ENCODE results near the gene GCC2.

- TF ChIP-seq CTCF (IDR thresholded peaks at IDR 0.05; ENCODE audit: insufficient read depth, low read length, poor library complexity, severe bottlenecking) (no peak), EZH2phosphoT487 (conservative IDR thresholded peaks at IDR 0.05; ENCODE audit: low read length) (no peak)
Measured at GRCh38 chr2:108553209-108553919, 104.4 kb downstream of the GCC2 start.

Measured in SU-DHL-6 (cell line).